Germinal center (tissue), 1 donor: ENCODE measurements around the gene ACP6.

ENCODE experiments used
- DNase-seq: peaks from one replicate; pipeline ENCODE4 v3.0.0; 2012; ENCODE audit warnings: mixed read lengths, low spot score

ACP6 gene

DNA sequence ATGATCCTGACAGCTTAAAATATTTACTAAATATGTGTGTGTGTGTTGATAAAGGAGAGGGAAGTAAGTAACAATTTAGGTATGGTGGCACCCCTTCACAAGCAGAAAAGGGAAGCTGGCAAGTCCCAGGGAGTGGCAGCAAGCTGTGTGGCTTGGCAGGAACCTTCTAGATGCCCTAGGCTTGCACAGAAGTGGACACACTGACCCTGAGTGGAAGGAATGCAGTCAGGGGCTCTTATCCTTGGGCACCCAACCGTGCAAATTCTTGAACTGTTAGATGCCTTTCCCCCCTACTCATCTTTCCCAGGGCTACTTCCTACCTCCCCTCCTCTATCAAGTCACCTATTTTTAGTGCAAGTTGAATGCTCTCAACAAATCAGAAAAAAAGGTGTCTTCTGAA, 18.9 kb downstream of the ACP6 start:
- no peak for DNase-seq

DNA sequence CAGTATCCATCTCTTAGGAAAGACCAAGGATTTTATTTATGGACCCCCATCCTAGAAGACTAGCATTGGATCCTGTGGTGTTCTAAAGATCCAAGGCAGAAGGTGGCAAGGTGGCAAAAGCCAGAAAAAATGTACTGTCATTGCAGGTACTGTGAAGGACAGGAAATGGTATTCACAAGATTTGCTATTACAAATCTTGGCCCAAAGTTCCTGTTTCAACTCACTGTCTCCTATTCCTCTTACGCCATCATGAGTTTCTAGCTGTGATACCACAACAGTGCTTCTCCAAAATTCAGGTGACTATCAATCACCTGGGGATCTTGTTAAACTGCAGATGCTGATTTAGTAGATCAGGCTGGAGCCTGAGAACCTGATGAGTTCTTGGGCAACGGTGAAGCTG, 21.4 kb downstream of the ACP6 start:
- no peak for DNase-seq

DNA sequence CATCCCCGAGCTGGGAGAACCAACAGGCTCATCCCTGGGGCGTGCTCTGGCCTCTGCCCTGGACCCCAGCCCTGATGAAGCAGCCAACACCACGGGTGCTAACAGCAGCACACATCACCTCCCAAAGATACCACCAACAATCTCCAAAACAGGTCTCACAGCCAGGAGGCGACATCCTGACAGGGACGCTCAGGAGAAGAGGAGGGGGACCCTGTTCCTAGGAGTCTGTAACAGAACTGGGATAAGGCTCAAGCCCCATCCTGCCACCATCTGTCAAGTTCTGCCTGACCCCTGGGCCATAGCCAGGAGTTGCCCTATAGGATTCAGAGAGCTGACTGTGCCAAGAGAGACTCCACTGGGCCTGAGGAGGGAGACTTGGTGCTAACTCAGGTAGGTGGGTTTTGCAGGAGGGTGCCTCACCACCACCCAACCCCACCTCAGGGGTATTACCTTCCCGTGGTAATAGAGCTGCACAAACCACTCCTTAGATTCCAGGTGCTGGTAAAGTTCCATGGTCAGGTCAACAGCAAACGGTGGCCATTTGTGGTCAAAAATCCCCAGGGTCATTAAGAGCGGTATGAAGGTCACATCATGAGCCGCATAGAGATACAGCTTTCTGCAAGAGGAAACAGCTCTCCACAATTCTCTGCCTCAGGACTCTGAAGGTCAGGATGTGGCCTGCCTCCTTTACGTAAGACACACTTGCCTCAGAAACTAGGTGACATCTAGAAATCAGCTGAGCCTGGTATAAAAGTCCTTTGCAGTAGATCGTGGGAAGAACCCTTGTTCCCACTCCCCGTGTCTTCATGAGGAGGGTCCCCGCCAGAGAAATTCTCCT, 22.3 kb downstream of the ACP6 start:
- no peak for DNase-seq

DNA sequence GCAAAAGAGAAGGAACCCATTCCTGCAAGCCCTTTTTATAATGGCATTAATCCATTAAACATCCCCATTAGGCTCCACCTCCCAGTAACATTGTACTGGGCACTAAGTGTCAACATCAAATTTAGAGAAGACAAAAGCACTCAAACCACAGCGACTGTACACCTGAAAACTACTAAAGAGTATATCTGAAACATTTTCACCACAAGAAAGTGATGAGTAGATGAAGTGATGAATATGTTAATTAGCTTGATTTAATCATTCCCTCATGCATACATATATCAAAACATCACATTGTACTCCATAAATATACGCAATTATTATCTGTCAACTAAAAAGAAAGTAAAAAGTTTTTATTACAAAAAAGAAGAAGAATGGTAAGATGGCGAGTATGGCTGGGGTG, 26.4 kb downstream of the ACP6 start:
- no peak for DNase-seq

DNA sequence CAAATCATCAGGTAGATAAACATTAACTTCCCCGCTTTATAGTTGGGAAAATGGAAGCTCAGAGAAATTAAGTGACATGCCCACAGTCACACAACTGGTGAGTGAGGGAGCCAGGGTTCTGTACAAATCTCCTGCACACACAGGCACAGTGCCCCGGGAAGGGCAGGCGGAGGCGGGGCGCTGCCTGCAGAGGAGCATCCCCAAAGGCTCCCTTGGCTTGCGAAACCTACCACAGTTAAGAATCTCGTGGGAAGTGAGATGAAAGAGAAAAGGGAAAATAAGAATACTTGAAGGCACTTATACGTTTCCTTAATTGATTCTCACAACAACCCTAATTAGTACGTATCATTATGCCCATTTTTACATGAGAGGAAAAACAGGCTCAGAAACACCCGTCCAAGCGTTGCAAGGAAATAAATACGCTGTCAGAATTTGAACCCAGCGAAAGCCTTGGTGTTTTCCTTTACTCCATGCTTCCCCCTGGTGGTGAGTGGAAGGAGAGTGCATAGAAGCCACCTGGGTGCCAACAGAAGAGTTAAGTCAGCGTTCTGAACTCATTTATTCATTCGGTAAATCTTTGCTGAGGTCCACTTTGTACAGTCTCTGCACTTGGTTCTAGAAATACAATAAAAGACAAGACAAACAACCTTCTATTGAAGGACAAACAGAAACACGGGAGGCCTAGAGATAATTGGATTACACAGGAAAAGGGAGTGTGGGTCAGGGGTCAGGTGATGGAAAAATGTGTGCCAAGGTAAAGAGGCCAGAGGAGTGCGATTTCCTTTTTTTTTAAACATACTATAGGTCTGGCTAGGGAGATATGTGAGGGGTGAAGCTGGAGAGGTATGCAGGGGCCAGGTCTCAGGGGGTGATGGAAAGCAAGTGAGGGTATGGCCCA, 28.4 kb downstream of the ACP6 start:
- DNase-seq, result peak; percentile 44

DNA sequence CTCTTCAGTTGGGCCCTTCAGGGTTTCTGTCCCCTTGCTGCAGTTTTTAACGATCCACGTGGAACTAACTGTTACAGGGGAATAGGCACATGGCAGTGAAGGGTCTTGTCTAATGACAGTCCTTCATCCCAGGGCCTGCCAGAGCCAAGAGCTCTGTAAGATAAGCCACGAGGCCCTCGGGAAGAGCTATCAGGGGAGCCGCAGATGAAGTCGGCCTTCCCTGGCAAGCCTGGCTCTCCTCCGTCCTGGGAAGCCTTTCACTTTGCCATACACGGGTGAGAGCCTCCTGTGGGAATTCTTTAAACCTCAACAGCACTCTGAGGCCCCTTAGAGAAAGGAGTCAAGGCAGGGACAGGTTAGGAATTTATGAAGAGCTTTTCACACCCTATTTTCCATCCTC, 29.0 kb downstream of the ACP6 start:
- DNase-seq, result no peak

DNA sequence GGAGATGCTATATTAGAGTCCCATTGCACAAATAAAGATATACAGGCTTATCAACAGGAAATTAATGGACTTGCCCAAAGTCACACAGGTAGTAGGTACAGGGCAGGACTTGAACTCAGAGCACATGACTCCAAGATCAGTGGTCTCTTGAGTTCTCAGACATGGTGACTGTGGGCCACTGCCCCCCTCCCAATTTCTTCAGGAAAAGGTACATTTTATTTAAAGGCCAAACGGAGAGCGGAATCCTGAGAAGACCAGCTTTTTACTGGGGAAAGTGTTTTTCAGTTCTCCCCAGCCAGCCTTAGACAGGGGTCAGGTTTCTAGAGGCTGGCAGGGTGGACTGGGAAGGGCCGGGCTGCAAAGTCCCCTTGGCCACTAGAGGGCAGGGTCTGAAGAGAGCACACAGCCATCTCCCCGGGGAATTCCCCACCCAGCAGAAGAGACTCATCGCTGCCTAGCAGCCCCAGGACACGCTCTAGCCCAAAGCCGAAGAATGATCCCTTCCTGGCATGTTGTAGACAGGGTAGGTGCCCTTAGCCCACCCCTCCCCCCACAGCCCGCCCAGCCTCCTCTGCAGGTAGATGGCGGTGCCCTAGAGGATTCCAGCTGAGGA, 29.7 kb downstream of the ACP6 start:
- DNase-seq, result peak; percentile 70

DNA sequence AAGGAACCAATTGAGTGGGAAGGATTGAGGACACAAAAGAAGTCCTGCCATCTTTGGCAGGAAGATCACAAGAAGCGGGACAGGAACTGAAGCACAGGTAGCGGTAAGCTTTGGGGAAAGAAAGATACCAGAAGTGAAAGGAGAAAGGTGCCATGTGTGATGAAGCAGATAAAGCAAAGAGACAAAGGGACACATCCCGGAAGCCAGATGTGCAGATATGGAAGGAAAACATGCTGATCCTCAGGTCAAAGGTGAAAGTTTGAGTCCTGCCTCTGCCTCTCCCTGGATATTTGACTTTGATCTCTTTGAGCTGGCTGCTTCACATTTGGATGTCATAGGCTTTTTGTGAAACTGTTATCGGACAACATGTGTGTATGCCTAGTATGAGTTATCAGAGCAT, 34.0 kb downstream of the ACP6 start:
- no peak for DNase-seq

DNA sequence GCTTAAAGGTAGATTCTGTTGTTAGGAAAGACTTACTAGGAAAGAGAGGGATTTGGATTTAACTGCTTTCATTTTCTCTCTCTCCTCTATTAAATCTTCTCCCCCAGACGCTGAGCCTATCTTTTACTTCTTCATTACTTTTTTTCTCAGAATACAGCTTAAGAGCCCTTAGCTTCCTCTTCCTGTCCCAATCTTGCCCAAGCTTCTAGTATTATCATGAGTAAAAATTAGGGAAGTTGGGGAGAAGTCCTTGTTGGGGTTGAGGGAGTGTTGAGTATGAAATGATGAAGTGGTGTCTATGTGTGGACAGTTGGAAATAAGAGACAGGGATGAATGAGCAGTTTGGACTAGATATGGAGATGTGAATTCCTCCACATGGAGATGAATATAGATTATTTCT, 35.0 kb downstream of the ACP6 start:
- DNase-seq, result no peak

DNA sequence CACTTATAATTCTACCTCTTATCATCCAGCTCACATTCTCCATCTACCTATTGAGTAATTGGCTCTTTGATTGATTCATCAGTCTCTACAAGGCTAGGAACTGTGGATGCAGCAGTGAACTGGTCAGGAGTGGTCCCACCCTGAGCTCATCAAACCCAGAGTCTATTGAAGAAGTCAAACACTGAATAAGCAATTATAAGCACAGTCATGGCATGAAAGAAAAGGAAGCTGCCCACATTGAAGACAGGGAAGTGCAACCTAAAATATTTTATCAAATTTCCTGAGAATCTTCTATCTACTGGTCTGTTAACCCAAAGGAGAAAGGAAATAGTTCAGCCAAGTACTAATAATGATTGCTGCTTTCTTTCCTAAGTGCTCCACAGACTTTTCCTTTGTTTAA, 35.7 kb downstream of the ACP6 start:
- DNase-seq, result no peak

DNA sequence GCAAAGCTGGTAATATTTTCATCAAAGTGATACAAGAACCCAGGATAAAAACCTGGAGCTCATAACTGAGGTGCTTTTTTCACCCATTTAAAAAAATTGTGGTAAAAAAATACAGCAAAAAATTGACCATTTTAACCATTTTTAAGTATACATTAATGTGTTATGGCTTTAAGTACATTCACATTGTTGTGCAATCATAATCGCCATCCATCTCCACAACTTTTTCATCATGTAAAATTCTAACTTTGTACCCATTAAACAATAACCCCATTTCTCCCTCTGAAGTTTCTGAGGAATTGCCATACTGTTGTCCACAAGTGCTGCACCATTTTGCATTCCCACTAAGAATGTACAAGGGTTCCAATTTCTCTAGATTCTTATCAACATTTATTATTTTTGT, 36.6 kb downstream of the ACP6 start:
- no peak for DNase-seq

DNA sequence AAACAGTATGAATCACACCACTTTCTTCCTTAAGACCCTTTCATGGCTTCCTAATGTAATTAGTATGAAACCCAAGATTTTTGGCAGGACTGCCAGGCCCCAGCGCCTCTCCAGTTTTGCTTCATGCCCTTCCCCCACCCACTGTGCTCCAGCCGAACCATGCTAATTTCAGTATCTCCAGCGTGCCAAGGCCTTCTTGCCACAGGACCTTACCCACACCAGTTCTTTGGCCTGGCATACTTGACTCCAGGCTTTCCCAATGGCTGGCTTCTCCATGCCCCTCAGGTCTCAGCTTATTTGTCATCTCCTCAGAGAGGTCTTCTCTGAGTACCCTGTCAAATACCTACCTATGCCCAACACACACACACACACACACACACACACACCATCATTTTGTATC, 38.5 kb downstream of the ACP6 start:
- DNase-seq, result no peak

DNA sequence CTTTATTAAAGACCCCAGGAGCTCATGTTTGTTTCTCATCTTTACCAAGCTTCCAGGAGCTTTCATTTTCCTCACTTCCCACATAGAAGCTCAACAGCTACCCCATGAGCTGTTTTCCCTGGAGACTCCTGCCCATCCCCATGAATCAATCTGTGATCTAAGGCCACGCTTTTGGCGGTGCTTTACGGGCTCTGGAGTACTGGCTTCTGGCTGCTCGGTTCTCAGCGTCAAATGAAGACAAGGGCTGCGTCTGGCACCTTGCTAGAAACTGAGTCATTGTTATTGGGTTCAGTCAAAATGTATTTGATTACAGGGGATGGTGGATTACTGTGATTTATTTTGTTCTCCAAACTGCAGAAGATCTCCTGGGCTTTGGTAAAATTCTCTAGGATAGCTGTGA, 39.9 kb downstream of the ACP6 start:
- no peak for DNase-seq

DNA sequence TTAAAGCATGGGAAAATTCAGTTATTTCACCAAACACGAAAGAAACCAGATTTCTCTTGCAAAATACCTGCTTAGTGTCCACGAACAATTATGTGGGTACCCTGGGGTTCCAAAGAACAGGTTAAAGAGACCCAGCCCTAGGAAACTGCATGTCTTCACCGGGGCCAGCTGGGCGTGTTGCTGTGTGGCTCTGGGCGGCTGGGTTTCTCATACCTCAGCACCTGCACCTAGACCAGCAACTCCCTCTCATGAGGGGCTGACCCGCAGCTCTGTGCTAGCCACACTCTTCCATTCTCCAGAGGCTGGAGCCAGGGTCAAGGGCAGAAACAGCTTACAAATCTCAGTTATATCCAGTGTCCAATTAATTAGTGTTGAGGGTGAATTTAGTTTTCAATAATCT, 40.3 kb downstream of the ACP6 start:
- DNase-seq, result no peak

DNA sequence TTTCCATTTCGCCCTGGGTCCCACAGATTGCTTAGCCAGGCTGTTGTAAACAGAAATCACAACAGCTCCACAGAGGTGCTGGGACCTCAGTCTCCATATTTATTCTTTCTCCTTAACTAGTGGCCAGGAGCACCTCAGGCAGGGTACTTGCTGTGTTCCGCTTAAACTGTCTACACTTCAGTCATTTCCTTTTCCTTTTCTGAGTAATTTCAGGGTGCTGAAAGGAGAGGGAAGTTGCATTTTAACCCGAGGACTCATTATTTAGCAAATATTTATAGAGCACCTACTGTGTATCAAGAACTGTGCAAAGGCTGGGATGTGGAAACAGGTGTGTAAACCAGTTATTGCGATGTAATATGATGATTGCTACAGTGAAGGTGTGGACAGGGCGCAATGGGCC, 41.9 kb downstream of the ACP6 start:
- DNase-seq, result no peak

DNA sequence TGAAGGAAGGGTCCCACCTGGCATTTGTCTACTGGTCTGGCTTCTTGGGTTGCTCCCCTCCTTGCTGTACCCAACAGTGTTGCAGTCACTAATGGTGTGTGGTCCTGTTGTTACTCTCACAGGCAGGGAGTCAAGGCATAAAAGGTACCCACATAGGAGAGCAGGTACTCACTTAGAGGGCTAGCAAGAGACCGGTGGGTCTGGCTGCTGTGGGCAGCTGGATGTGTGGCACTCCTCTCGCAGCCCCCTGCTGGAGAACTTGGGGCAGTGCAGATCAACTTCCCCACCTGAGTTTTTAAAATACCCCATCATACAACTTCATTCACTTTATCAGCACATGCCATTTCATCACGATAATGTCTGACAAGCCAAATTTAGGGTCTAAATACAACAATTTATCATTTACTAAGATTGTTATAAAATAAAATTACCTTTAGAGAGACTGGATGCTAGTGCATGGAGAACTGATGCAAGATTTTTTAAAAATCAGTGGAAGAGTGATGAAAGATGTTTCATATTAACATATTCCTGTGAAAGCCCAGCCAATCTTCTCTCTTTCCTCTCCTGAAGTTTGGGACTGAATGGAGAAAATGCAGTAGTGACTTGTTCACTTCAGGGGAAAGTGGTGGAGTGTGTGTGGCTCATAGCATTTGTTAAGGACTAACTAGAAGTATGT, 42.8 kb downstream of the ACP6 start:
- peak; percentile 81 for DNase-seq

DNA sequence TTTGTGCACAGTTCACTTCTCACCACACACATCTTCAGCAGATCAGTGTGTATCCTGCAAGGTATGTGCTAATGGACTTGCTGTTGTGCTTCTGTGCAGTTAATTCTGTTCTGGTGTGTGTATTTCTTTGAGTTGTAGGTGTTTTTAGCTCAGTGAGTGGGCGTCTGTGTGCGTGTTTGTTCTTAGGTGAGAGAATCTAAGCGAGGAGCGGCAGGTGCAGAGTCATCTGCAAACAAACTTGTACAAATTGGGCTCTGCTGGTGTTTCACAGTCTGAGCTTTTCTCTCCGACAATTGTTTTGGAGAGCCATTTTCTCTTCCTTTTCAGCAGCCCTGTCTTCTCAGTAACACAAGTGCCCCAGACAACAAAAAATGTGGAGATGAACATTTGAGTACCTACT, 43.6 kb downstream of the ACP6 start:
- DNase-seq, result no peak

DNA sequence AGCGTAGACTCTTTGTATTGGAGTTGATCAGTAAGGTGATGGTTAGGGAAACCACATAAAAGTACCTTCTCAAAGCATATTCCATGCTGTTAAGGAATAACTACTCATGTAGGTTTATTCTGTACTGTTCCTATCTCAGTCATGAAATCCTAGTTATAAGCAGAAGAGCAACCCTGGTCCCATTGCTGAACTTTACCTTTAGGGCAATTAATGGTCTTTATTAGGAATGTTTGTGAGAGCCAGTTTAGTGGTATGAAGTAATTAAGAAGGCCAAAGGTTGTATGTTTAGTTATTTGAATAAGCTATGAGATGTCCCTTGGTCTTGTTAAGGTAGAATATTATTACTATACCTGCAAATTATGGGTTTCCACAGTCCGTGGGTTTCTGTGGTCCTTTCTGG, 44.0 kb downstream of the ACP6 start:
- DNase-seq, result no peak

DNA sequence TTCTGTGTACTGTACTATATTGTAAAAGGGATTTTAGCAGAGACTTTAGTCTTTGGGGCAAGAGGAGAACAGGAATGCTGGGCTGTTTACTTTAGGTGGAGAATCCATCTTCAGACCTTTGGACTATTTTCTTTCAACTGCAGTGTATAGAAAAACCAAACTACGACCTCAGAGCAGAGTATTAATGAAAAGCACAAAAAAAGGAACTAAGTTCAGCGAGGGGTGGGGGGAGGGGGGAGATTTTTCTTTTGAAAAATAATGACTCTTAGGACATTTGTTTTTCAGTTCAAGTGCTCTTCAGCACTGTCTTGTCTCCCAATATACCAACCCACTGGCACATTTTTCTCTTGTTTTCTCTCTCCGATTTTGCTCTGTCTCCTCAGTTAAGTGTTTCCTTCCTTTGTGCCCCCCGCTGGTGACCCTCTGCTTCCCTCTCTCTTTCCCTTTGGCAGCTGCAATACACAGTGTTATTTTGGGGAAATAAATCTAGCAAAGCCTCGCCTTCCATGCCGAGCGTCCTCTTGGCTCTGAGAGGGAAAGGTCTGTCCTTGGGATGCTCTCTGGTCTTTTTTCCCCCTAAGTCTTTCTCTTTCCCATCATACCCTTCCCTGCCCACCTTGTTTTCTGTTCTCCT, 44.8 kb downstream of the ACP6 start:
- DNase-seq, result no peak

DNA sequence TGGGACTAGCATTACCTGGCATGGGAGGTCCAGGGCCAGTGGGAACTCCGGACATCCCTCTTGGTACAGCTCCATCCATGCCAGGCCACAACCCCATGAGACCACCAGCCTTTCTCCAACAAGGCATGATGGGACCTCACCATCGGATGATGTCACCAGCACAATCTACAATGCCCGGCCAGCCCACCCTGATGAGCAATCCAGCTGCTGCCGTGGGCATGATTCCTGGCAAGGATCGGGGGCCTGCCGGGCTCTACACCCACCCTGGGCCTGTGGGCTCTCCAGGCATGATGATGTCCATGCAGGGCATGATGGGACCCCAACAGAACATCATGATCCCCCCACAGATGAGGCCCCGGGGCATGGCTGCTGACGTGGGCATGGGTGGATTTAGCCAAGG, 45.8 kb downstream of the ACP6 start:
- no peak for DNase-seq

DNA sequence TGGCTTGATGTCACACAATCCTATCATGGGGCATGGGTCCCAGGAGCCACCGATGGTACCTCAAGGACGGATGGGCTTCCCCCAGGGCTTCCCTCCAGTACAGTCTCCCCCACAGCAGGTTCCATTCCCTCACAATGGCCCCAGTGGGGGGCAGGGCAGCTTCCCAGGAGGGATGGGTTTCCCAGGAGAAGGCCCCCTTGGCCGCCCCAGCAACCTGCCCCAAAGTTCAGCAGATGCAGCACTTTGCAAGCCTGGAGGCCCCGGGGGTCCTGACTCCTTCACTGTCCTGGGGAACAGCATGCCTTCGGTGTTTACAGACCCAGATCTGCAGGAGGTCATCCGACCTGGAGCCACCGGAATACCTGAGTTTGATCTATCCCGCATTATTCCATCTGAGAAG, 46.3 kb downstream of the ACP6 start:
- DNase-seq, result no peak

DNA sequence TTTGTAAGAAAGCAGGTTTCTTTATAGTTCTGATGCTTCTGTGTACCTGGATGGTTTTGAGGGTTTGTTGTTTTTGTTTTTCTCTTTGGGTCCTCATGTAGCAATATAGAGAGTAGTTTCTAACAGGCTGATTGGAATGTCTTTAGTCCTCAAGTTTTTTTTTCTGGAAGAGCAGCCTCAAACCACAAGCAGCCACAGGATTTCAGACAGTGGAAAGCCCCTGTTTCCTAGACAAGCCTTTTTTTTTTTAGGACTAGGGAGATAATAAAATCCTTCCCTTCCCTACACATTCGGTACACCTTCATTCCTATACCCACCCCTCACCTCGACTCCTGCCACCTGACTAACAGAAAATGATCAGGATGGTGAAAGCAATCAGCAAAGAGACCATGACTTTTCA, 47.6 kb downstream of the ACP6 start:
- no peak for DNase-seq
